GM19239 (cell line): ENCODE results near the gene CBX1.
A peak's percentile ranks its signal among the peaks of the same experiment; 100 is the strongest.

Experiments used
- DNase-seq: peaks from one replicate; pipeline ENCODE4 v3.0.0; 2011; ENCODE audit warnings: low spot score; ENCODE audit not compliant: insufficient read length
- FAIRE-seq: peaks from 2 replicates; lab custom pipeline; 2011; peaks lifted over from hg19 to GRCh38; lab: Jason Lieb, UNC

The CBX1 gene

GRCh38 chr17:48125829-48126531, 24.7 kb upstream of the CBX1 start:
- DNase-seq (no peak), FAIRE-seq (no peak)

- FAIRE-seq, result no peak
- DNase-seq, result no peak
Observed at GRCh38 chr17:48123776-48124388, 22.6 kb upstream of the CBX1 start.

- FAIRE-seq, result no peak
- no peak for DNase-seq
Observed at GRCh38 chr17:48123111-48123510, 21.8 kb upstream of the CBX1 start.

- FAIRE-seq, result no peak
- no peak for DNase-seq
Observed at GRCh38 chr17:48122665-48123045, 21.4 kb upstream of the CBX1 start.

- no peak for FAIRE-seq
- DNase-seq, result no peak
Observed at GRCh38 chr17:48121923-48122664, 20.8 kb upstream of the CBX1 start.

- DNase-seq, result no peak
- peak; percentile 94 for FAIRE-seq
Observed at GRCh38 chr17:48113201-48113676, 12.0 kb upstream of the CBX1 start.

GRCh38 chr17:48111937-48112241, 10.6 kb upstream of the CBX1 start:
- DNase-seq (no peak), FAIRE-seq (no peak)

- no peak for DNase-seq
- FAIRE-seq, result no peak
Observed at GRCh38 chr17:48110761-48111160, 9.5 kb upstream of the CBX1 start.

- FAIRE-seq, result peak; percentile 87
- peak; percentile 53 for DNase-seq
Observed at GRCh38 chr17:48107137-48108055, 6.1 kb upstream of the CBX1 start, which contains the start of gene SNX11. Gene SNX11, plus strand, starts transcription at chr17:48107766. Its CDS starts 4,278 bp downstream, at chr17:48112044.

GRCh38 chr17:48106802-48107136, 5.5 kb upstream of the CBX1 start:
- DNase-seq, result no peak
- FAIRE-seq, result no peak

GRCh38 chr17:48104440-48104839, 3.2 kb upstream of the CBX1 start:
- FAIRE-seq, result no peak
- no peak for DNase-seq

- FAIRE-seq (no peak), DNase-seq (no peak)
Observed at GRCh38 chr17:48102798-48103715, 1.8 kb upstream of the CBX1 start.

- FAIRE-seq (no peak), DNase-seq (no peak)
Observed at GRCh38 chr17:48102043-48102750, 919 bp upstream of the CBX1 start.

- DNase-seq (no peak), FAIRE-seq (no peak)
Observed at GRCh38 chr17:48100591-48101011, 677 bp downstream of the CBX1 start.

- FAIRE-seq (no peak), DNase-seq (no peak)
Observed at GRCh38 chr17:48100160-48100559, 1.1 kb downstream of the CBX1 start.

GRCh38 chr17:48095611-48096010, 5.7 kb downstream of the CBX1 start:
- no peak for FAIRE-seq
- DNase-seq, result no peak

GRCh38 chr17:48093341-48094045, 7.8 kb downstream of the CBX1 start:
- no peak for FAIRE-seq
- no peak for DNase-seq

GRCh38 chr17:48084932-48085331, 16.3 kb downstream of the CBX1 start:
- FAIRE-seq (no peak), DNase-seq (no peak)
